Endothelial cell (in vitro differentiated cells): Measurements from ENCODE around the gene KHDRBS1. TPM values are rescaled to one million over a fixed set of nuclear protein-coding genes. Genes with fewer than 3 reads are reported as not detected.

Source experiments
- DNase-seq: peaks from one replicate; pipeline ENCODE4 v3.0.0; 2021; ENCODE audit warnings: low spot score
- H3K27ac Mint-ChIP-seq: one replicate; pipeline ENCODE4 v1.8.0; 2021; ENCODE audit warnings: mixed read lengths, inconsistent platforms; ENCODE audit not compliant: unreplicated experiment
- H3K27me3 Mint-ChIP-seq: one replicate; pipeline ENCODE4 v1.8.0; 2021; ENCODE audit warnings: mild to moderate bottlenecking, moderate library complexity, mixed read lengths, inconsistent platforms; ENCODE audit not compliant: unreplicated experiment
- H3K36me3 Mint-ChIP-seq: one replicate; pipeline ENCODE4 v1.8.0; 2021; ENCODE audit warnings: mild to moderate bottlenecking, low read depth, mixed read lengths, inconsistent platforms; ENCODE audit not compliant: unreplicated experiment
- H3K4me1 Mint-ChIP-seq: one replicate; pipeline ENCODE4 v1.8.0; 2021; ENCODE audit warnings: mild to moderate bottlenecking, mixed read lengths, inconsistent platforms; ENCODE audit not compliant: unreplicated experiment
- H3K4me3 Mint-ChIP-seq: one replicate; pipeline ENCODE4 v1.8.0; 2021; ENCODE audit warnings: mild to moderate bottlenecking, mixed read lengths, inconsistent platforms; ENCODE audit not compliant: unreplicated experiment
- H3K9me3 Mint-ChIP-seq: one replicate; pipeline ENCODE4 v1.8.0; 2021; ENCODE audit warnings: mixed read lengths, inconsistent platforms; ENCODE audit not compliant: unreplicated experiment
- CTCF ChIP-seq: fragments of 200-600 bp; sonication (generic); IDR thresholded peaks from one replicate; pipeline ENCODE4 v1.5.0; 2021; ENCODE audit warnings: antibody characterized with exemption; ENCODE audit not compliant: unreplicated experiment
- total RNA-seq: library from RNA; stranded (reverse); fragmentation: NEBNext Ultra II Directional; extraction: Animal tissue kit (Norgen Biotek cat#: 25700); gene quantifications from one replicate; pipeline ENCODE4 v1.2.1, GENCODE V29; 2021; ENCODE audit not compliant: unreplicated experiment

The KHDRBS1 gene
- total RNA-seq, 1 donor from 2014 or later = 203 TPM

GRCh38 chr1:31984419-31985347, 29.0 kb upstream of the KHDRBS1 start:
- TF ChIP-seq CTCF = no peak
- H3K36me3 Mint-ChIP-seq = peaks cover 5% of the 10 kb centered on the region
- no peak overlapping the region for H3K4me3 Mint-ChIP-seq
- no peak for DNase-seq
- H3K27me3 Mint-ChIP-seq = no peaks in the 10 kb centered on the region
- H3K4me1 Mint-ChIP-seq = peaks cover 32% of the 10 kb centered on the region
- H3K27ac Mint-ChIP-seq = no peak overlapping the region
- H3K9me3 Mint-ChIP-seq = no peaks in the 10 kb centered on the region

GRCh38 chr1:31985430-31985829, 28.2 kb upstream of the KHDRBS1 start:
- no peaks in the 10 kb centered on the region for H3K9me3 Mint-ChIP-seq
- TF ChIP-seq CTCF = no peak
- H3K27ac Mint-ChIP-seq = no peak overlapping the region
- H3K4me3 Mint-ChIP-seq = no peak overlapping the region
- no peak for DNase-seq
- no peaks in the 10 kb centered on the region for H3K27me3 Mint-ChIP-seq
- peaks cover 32% of the 10 kb centered on the region for H3K4me1 Mint-ChIP-seq
- H3K36me3 Mint-ChIP-seq = peaks cover 5% of the 10 kb centered on the region

- Mint-ChIP-seq H3K36me3 (peaks cover 5% of the 10 kb centered on the region), H3K27ac (no peak overlapping the region), H3K9me3 (no peaks in the 10 kb centered on the region), H3K27me3 (no peaks in the 10 kb centered on the region), H3K4me3 (no peak overlapping the region), H3K4me1 (peaks cover 29% of the 10 kb centered on the region)
- DNase-seq = no peak
- TF ChIP-seq CTCF = no peak
These were observed 26.5 kb upstream of the KHDRBS1 start for GRCh38 chr1:31987135-31987619.

GRCh38 chr1:31989964-31990363, 23.7 kb upstream of the KHDRBS1 start:
- H3K27ac Mint-ChIP-seq = no peak overlapping the region
- H3K9me3 Mint-ChIP-seq = no peaks in the 10 kb centered on the region
- no peaks in the 10 kb centered on the region for H3K36me3 Mint-ChIP-seq
- H3K27me3 Mint-ChIP-seq = no peaks in the 10 kb centered on the region
- DNase-seq = no peak
- peaks cover 24% of the 10 kb centered on the region for H3K4me1 Mint-ChIP-seq
- no peak overlapping the region for H3K4me3 Mint-ChIP-seq
- TF ChIP-seq CTCF = no peak

GRCh38 chr1:31991182-31991581, 22.5 kb upstream of the KHDRBS1 start:
- Mint-ChIP-seq H3K9me3 (no peaks in the 10 kb centered on the region), H3K36me3 (no peaks in the 10 kb centered on the region)
- DNase-seq = no peak

More at GRCh38 chr1:31991182-31991581, 22.5 kb upstream of the KHDRBS1 start:
- peaks cover 20% of the 10 kb centered on the region for H3K4me1 Mint-ChIP-seq
- H3K27ac Mint-ChIP-seq = no peak overlapping the region
- no peaks in the 10 kb centered on the region for H3K27me3 Mint-ChIP-seq
- TF ChIP-seq CTCF = no peak
- no peak overlapping the region for H3K4me3 Mint-ChIP-seq
